IMR-90 (cell line): ENCODE measurements around the gene AKIP1. TPM values are rescaled to one million over a fixed set of nuclear protein-coding genes. Genes with fewer than 3 reads are reported as not detected.

Experiments
- ATAC-seq: fragments of 200-7000 bp; cut with Tn5 transposase; 2 replicates; pipeline ENCODE4 v1.9.1; 2020; ENCODE audit warnings: low read depth, mild to moderate bottlenecking, moderate library complexity
- BruUV-seq: library from RNA; stranded (reverse); fragments of 400-500 nt; replicated peaks from 2 replicates; lab custom pipeline; 2021; lab: Mats Ljungman, UMichigan
- CTCF ChIA-PET: fragments of 300-600 bp; formaldehyde crosslinking; extraction: SDS; loops from one replicate; lab custom pipeline; 2021; ENCODE audit warnings: antibody characterized with exemption; lab: Yijun Ruan, JAX
- POLR2A ChIA-PET: fragments of 300-600 bp; sonication (Branson Sonifier 250); formaldehyde crosslinking; loops from one replicate; lab custom pipeline; 2022; ENCODE audit warnings: antibody characterized with exemption; ENCODE audit not compliant: unreplicated experiment; lab: Charles Lee
- DNase-seq: peaks from one replicate; pipeline ENCODE4 v3.0.0; 2013
- H2AFZ ChIP-seq: replicated peaks from 2 replicates; pipeline ENCODE3; 2013; ENCODE audit warnings: low read length, mild to moderate bottlenecking; ENCODE audit not compliant: poor library complexity
- H2AK5ac ChIP-seq: 2 replicates; pipeline ENCODE4 v1.6.1; 2013; ENCODE audit warnings: low read depth, low read length, inconsistent platforms
- H2AK9ac ChIP-seq: replicated peaks from 2 replicates; pipeline ENCODE3; 2013; ENCODE audit warnings: mild to moderate bottlenecking, low read depth, low read length, moderate library complexity; ENCODE audit not compliant: poor library complexity
- H2BK120ac ChIP-seq: 2 replicates; pipeline ENCODE4 v1.6.1; 2013; ENCODE audit warnings: low read depth, low read length, inconsistent platforms
- H2BK15ac ChIP-seq: 3 replicates; pipeline ENCODE4 v1.6.1; 2013; ENCODE audit warnings: low read depth, low read length, inconsistent platforms
- H2BK20ac ChIP-seq: 2 replicates; pipeline ENCODE4 v1.6.1; 2013; ENCODE audit warnings: low read depth, mild to moderate bottlenecking, inconsistent platforms, low read length, moderate library complexity
- H2BK5ac ChIP-seq: 2 replicates; pipeline ENCODE4 v1.6.1; 2013; ENCODE audit warnings: mild to moderate bottlenecking, low read depth, low read length, inconsistent platforms; ENCODE audit not compliant: poor library complexity, severe bottlenecking
- H3K14ac ChIP-seq: replicated peaks from 2 replicates; pipeline ENCODE4 v1.6.1; 2013; ENCODE audit warnings: low read depth, low read length, inconsistent platforms
- H3K18ac ChIP-seq: 2 replicates; pipeline ENCODE4 v1.6.1; 2013; ENCODE audit warnings: low read depth, low read length, control low read depth
- H3K23ac ChIP-seq: 2 replicates; pipeline ENCODE4 v1.6.1; 2013; ENCODE audit warnings: low read depth, low read length, inconsistent platforms
- H3K27ac ChIP-seq: 2 replicates; pipeline ENCODE4 v1.5.1; 2013; ENCODE audit warnings: mild to moderate bottlenecking, control low read depth, low read length; ENCODE audit not compliant: insufficient read depth
- H3K27me3 ChIP-seq: 2 replicates; pipeline ENCODE4 v1.6.1; 2013; ENCODE audit warnings: low read length; ENCODE audit not compliant: control insufficient read depth, insufficient read depth
- H3K36me3 ChIP-seq: 2 replicates; pipeline ENCODE4 v1.6.1; 2013; ENCODE audit warnings: low read length, mixed read lengths; ENCODE audit not compliant: control insufficient read depth, insufficient read depth
- H3K4ac ChIP-seq: 2 replicates; pipeline ENCODE4 v1.6.1; 2013; ENCODE audit warnings: low read depth, low read length, inconsistent platforms
- H3K4me1 ChIP-seq: 2 replicates; pipeline ENCODE4 v1.6.1; 2013; ENCODE audit warnings: low read length, mixed read lengths; ENCODE audit not compliant: control insufficient read depth, insufficient read depth
- H3K4me2 ChIP-seq: 2 replicates; pipeline ENCODE4 v1.6.1; 2013; ENCODE audit warnings: low read depth, mild to moderate bottlenecking, control low read depth, low read length, moderate library complexity
- H3K4me3 ChIP-seq: 2 replicates; pipeline ENCODE4 v1.5.1; 2013; ENCODE audit warnings: low read depth, mild to moderate bottlenecking, control low read depth, low read length, moderate library complexity; ENCODE audit not compliant: insufficient read depth
- H3K56ac ChIP-seq: 2 replicates; pipeline ENCODE4 v1.6.1; 2013; ENCODE audit warnings: low read length, inconsistent platforms; ENCODE audit not compliant: insufficient read depth; ENCODE audit errors: extremely low read depth
- H3K79me1 ChIP-seq, 2 experiments: 2 replicates each; pipeline ENCODE4 v1.6.1; 2013; ENCODE audit warnings: low read length in 2 of 2, inconsistent platforms in 1 of 2, low read depth in 1 of 2
- H3K9ac ChIP-seq: 2 replicates; pipeline ENCODE4 v1.6.1; 2013; ENCODE audit warnings: low read depth, low read length, control low read depth
- H3K9me1 ChIP-seq: 2 replicates; pipeline ENCODE4 v1.6.1; 2013; ENCODE audit warnings: low read length, inconsistent platforms; ENCODE audit not compliant: insufficient read depth
- H3K9me3 ChIP-seq: 2 replicates; pipeline ENCODE4 v1.6.1; 2013; ENCODE audit warnings: low read length; ENCODE audit not compliant: control insufficient read depth, insufficient read depth
- H4K20me1 ChIP-seq: 2 replicates; pipeline ENCODE4 v1.6.1; 2013; ENCODE audit warnings: low read length, inconsistent platforms; ENCODE audit not compliant: insufficient read depth
- H4K5ac ChIP-seq: 2 replicates; pipeline ENCODE4 v1.6.1; 2013; ENCODE audit warnings: mild to moderate bottlenecking, low read depth, low read length, control low read depth
- H4K8ac ChIP-seq, 2 experiments: 2 replicates each; pipeline ENCODE4 v1.6.1; 2013; ENCODE audit warnings: low read depth in 2 of 2, low read length in 2 of 2, control low read depth in 1 of 2, inconsistent platforms in 1 of 2
- H4K91ac ChIP-seq: 2 replicates; pipeline ENCODE4 v1.6.1; 2013; ENCODE audit warnings: low read depth, low read length, inconsistent platforms; ENCODE audit not compliant: insufficient read depth
- BHLHE40 ChIP-seq: fragments of 150-350 bp; IDR thresholded peaks from 2 replicates; pipeline ENCODE4 v1.6.1; 2016; ENCODE audit warnings: mild to moderate bottlenecking, low read depth, low read length
- CEBPB ChIP-seq: IDR thresholded peaks from 2 replicates; pipeline ENCODE4 v1.6.1; 2012; ENCODE audit warnings: low read depth, low read length, improper control_type of control experiment
- MXI1 ChIP-seq: IDR thresholded peaks from 2 replicates; pipeline ENCODE4 v1.6.1; 2012; ENCODE audit warnings: low read depth, mild to moderate bottlenecking, low read length, moderate library complexity, borderline replicate concordance
- WGBS, 2 experiments: methylation state at CpG; one replicate each; pipeline versions ENCODE4 v1.1.5 to v1.1.7; 2013; ENCODE audit warnings: missing lambda C conversion rate in 2 of 2; ENCODE audit not compliant: insufficient read length in 1 of 2; ENCODE audit errors: extremely low coverage in 2 of 2; 5-methylcytosine and 5-hydroxymethylcytosine counted together
- dilution Hi-C: fragments of 300-500 bp; cut with HindIII; formaldehyde crosslinking; loops from one replicate; pipeline ENCODE4 v1.14.3; 2018; ENCODE audit warnings: low sequenced_read_pairs; ENCODE audit not compliant: unreplicated experiment
- in situ Hi-C: fragments of 300-500 bp; cut with MboI; formaldehyde crosslinking; loops from 3 replicates; pipeline ENCODE4 v1.14.3; 2019; ENCODE audit warnings: low sequenced_read_pairs, inconsistent platforms, mixed read lengths
- intact Hi-C: fragments of 100-400 bp; cut with micrococcal nuclease; formaldehyde crosslinking; loops from 2 replicates; pipeline ENCODE4 v1.10.0; 2022
- polyA plus RNA-seq, 3 experiments: library from polyadenylated mRNA; depleted of rRNA; stranded (reverse); fragments of >200 nt; gene quantifications; 2 replicates each; pipeline ENCODE4 v1.2.3, GENCODE V29; 2012; ENCODE audit warnings: low replicate concordance in 1 of 3
- total RNA-seq: library from RNA; depleted of rRNA; stranded (reverse); fragments of >200 nt; gene quantifications from 2 replicates; pipeline ENCODE4 v1.2.3, GENCODE V29; 2012

The AKIP1 gene
- total and polyA plus RNA-seq, 2 of the 4 experiments (the other 2 are of a cell fraction): 33.9 to 36.0 TPM

- Histone ChIP-seq H3K36me3 (no peaks in the 10 kb centered on the region), H3K4me3 (no peak overlapping the region), H3K9me1 (peaks cover 15% of the 10 kb centered on the region), H2BK15ac (peak overlapping the region; percentile 79; the same call in 1 of the 3 replicates), H3K4me1 (peaks cover 20% of the 10 kb centered on the region), H3K79me1 (peaks cover 18 to 65% of the 10 kb centered on the region in 2 experiments), H3K4ac (peak overlapping the region; percentile 12), H2AFZ (peak overlapping the region; percentile 53), H2AK9ac (no peak overlapping the region), H3K27me3 (no peaks in the 10 kb centered on the region), H3K14ac (peak overlapping the region; percentile 81), H2BK5ac (peak overlapping the region; percentile 2), H3K23ac (peak overlapping the region; percentile 74; the same call in 1 of the 2 replicates), H3K56ac (no peak overlapping the region), H4K5ac (no peak overlapping the region), H3K9me3 (no peaks in the 10 kb centered on the region), H2BK20ac (peak overlapping the region; percentile 1; the same call in 1 of the 2 replicates), H4K20me1 (peaks cover 30% of the 10 kb centered on the region; the same call in 1 of the 2 replicates), H2BK120ac (peak overlapping the region; percentile 24; the same call in 1 of the 2 replicates), H3K18ac (peak overlapping the region; percentile 1; the same call in 1 of the 2 replicates), H3K27ac (peak overlapping the region; percentile 24; the same call in 1 of the 2 replicates), H4K8ac (0 out of 4 replicates have a peak overlapping the region, but pooled peaks of 1 of the 2 experiments have one; percentile 14), H2AK5ac (peak overlapping the region; percentile 22; the same call in 1 of the 2 replicates), H4K91ac (peak overlapping the region; percentile 2; the same call in 1 of the 2 replicates), H3K4me2 (peak overlapping the region; percentile 52), H3K9ac (no peak overlapping the region)
- DNase-seq: peak; percentile 63
- peak; percentile 96 for TF ChIP-seq CEBPB
- TF ChIP-seq MXI1: no peak
- TF ChIP-seq BHLHE40: peak; percentile 52
- in situ Hi-C loops (no loop called here), dilution Hi-C loops (no loop called here), intact Hi-C loops (no loop called here)
- WGBS, 2 experiments: 61% methylated on average over 3 of the region's 7 CpGs; no CpG with 5 or more reads in 1 of the 2 experiments
- ChIA-PET POLR2A (no interaction called here), CTCF (interaction anchor here (0.7 kb wide), 1 partner anchor 1822 kb away, joined by 3 read pairs; no protein-coding TSS in a partner anchor)
- BruUV-seq: no TSS peak
- ATAC-seq: no peak
Observed at GRCh38 chr11:8867931-8868631, 42.9 kb upstream of the AKIP1 start.
